Peyer's patch (tissue), 4 donors: ENCODE results near the gene ADCY9.

ENCODE experiments used
- CTCF ChIP-seq, 6 experiments: fragments of 450-650 bp in 4 of 6; fragments of 200-600 bp in 2 of 6; sonication (generic) in 1 of 6; IDR thresholded peaks; one replicate each; pipeline ENCODE4 v1.5.1; 2017 to 2019; ENCODE audit warnings: antibody characterized with exemption in 6 of 6, mild to moderate bottlenecking in 3 of 6, moderate library complexity in 1 of 6
- POLR2A ChIP-seq, 2 donors: fragments of 450-650 bp; IDR thresholded peaks; one replicate each; pipeline ENCODE4 v1.5.1; 2017; ENCODE audit warnings: antibody characterized with exemption in 2 of 2, mild to moderate bottlenecking in 2 of 2, moderate library complexity in 2 of 2

GRCh38 chr16:4052801-4053293, 63.4 kb downstream of the ADCY9 start:
- TF ChIP-seq POLR2A (IDR thresholded peaks at IDR 0.05) (no peak), CTCF (IDR thresholded peaks at IDR 0.05) (no peak)
